Mesendoderm (in vitro differentiated cells): ENCODE results near the gene MAP4.

Source experiments
- DNase-seq: peaks from one replicate; pipeline ENCODE4 v3.0.0; 2013
- H2AK5ac ChIP-seq: 2 replicates; pipeline ENCODE4 v1.6.1; 2013; ENCODE audit warnings: low read length, inconsistent platforms
- H2BK120ac ChIP-seq: 2 replicates; pipeline ENCODE4 v1.6.1; 2013; ENCODE audit warnings: low read depth, mild to moderate bottlenecking, low read length, moderate library complexity, mixed read lengths
- H2BK15ac ChIP-seq: replicated peaks from 2 replicates; pipeline ENCODE4 v1.6.1; 2013; ENCODE audit warnings: low read depth, mild to moderate bottlenecking, moderate library complexity
- H2BK5ac ChIP-seq: 2 replicates; pipeline ENCODE4 v1.6.1; 2013; ENCODE audit warnings: low read length, inconsistent platforms
- H3K18ac ChIP-seq: 2 replicates; pipeline ENCODE4 v1.6.1; 2013; ENCODE audit warnings: mild to moderate bottlenecking, low read length, mixed read lengths
- H3K23ac ChIP-seq: one replicate; pipeline ENCODE4 v1.6.1; 2013; ENCODE audit warnings: low read length
- H3K27ac ChIP-seq: 2 replicates; pipeline ENCODE4 v1.5.1; 2013; ENCODE audit warnings: low read depth, mild to moderate bottlenecking, inconsistent platforms, low read length, moderate library complexity
- H3K27me3 ChIP-seq: 2 replicates; pipeline ENCODE4 v1.6.1; 2013; ENCODE audit warnings: low read length, control low read depth, mild to moderate bottlenecking, inconsistent platforms; ENCODE audit not compliant: insufficient read depth, poor library complexity
- H3K36me3 ChIP-seq: 2 replicates; pipeline ENCODE4 v1.6.1; 2013; ENCODE audit warnings: low read length, inconsistent platforms; ENCODE audit not compliant: control insufficient read depth, insufficient read depth
- H3K4ac ChIP-seq: one replicate; pipeline ENCODE4 v1.6.1; 2013; ENCODE audit warnings: low read depth, mild to moderate bottlenecking, low read length, moderate library complexity
- H3K4me1 ChIP-seq: 2 replicates; pipeline ENCODE4 v1.6.1; 2013; ENCODE audit warnings: low read depth, low read length, inconsistent platforms; ENCODE audit not compliant: control insufficient read depth
- H3K4me2 ChIP-seq: 2 replicates; pipeline ENCODE4 v1.6.1; 2013; ENCODE audit warnings: low read length
- H3K4me3 ChIP-seq: 2 replicates; pipeline ENCODE4 v1.5.1; 2013; ENCODE audit warnings: mild to moderate bottlenecking, low read length
- H3K56ac ChIP-seq: one replicate; pipeline ENCODE4 v1.6.1; 2013; ENCODE audit warnings: low read length
- H3K79me1 ChIP-seq: 2 replicates; pipeline ENCODE4 v1.6.1; 2013; ENCODE audit warnings: low read length, inconsistent platforms
- H3K79me2 ChIP-seq: 2 replicates; pipeline ENCODE4 v1.6.1; 2013; ENCODE audit warnings: mild to moderate bottlenecking, low read length; ENCODE audit not compliant: control insufficient read depth, insufficient read depth
- H3K9ac ChIP-seq: 2 replicates; pipeline ENCODE4 v1.6.1; 2013; ENCODE audit warnings: low read length, inconsistent platforms
- H4K5ac ChIP-seq: one replicate; pipeline ENCODE4 v1.6.1; 2013; ENCODE audit warnings: low read length
- H4K8ac ChIP-seq: one replicate; pipeline ENCODE4 v1.6.1; 2013; ENCODE audit warnings: low read depth, mild to moderate bottlenecking, control low read depth, low read length, moderate library complexity
- WGBS: extraction: QIAGEN DNeasy Blood & Tissue Kit; methylation state at CpG from one replicate; pipeline ENCODE4 v1.1.7; 2013; ENCODE audit warnings: low lambda C conversion rate, missing lambda C conversion rate; ENCODE audit not compliant: insufficient coverage; ENCODE audit errors: extremely low coverage; 5-methylcytosine and 5-hydroxymethylcytosine counted together

Gene MAP4

DNA sequence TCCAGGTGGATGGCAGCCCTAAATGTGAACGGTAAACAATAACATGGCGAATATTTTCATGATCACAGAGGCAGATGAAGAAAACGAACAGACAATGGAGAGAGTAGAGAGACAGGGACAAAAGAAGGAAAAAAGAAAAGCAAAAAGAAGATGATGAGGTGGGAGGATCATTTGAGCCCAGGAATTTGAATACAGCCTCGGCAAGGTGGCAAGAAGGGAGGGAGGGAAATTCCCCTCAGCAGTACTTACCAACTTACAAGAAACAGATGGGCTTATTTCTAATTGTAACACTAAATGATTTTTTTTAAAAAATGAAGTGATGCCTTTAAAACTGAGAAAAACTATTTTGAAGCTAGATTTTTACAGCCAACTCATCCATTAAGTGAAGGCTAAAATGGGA, 6.0 kb upstream of the MAP4 start:
- H3K18ac ChIP-seq: no peak overlapping the region
- H3K4me3 ChIP-seq: no peak overlapping the region
- no peak overlapping the region for H4K8ac ChIP-seq
- H3K36me3 ChIP-seq: peaks cover 1% of the 10 kb centered on the region
- H3K79me2 ChIP-seq: peaks cover 36% of the 10 kb centered on the region
- no peak overlapping the region for H4K5ac ChIP-seq
- no peak for DNase-seq
- H3K56ac ChIP-seq: no peak overlapping the region
- H3K27me3 ChIP-seq: no peaks in the 10 kb centered on the region
- no peak overlapping the region for H3K23ac ChIP-seq
- no peak overlapping the region for H3K27ac ChIP-seq
- H2BK120ac ChIP-seq: no peak overlapping the region
- H3K4me2 ChIP-seq: no peak overlapping the region
- H3K79me1 ChIP-seq: peaks cover 18% of the 10 kb centered on the region
- no peak overlapping the region for H2BK5ac ChIP-seq
- no peaks in the 10 kb centered on the region for H3K4me1 ChIP-seq
- H2BK15ac ChIP-seq: no peak overlapping the region
- no CpG with 5 or more reads among the region's 4 CpGs for WGBS
- H3K4ac ChIP-seq: no peak overlapping the region
- no peak overlapping the region for H2AK5ac ChIP-seq
- no peak overlapping the region for H3K9ac ChIP-seq

- H4K8ac ChIP-seq: no peak overlapping the region
- H3K27ac ChIP-seq: no peak overlapping the region
- H2BK15ac ChIP-seq: no peak overlapping the region
- peaks cover 24% of the 10 kb centered on the region for H3K79me1 ChIP-seq
- H3K27me3 ChIP-seq: no peaks in the 10 kb centered on the region
- peaks cover 2% of the 10 kb centered on the region for H3K4me1 ChIP-seq
- H3K18ac ChIP-seq: no peak overlapping the region
- peaks cover 1% of the 10 kb centered on the region for H3K36me3 ChIP-seq
- H4K5ac ChIP-seq: no peak overlapping the region
- no peak overlapping the region for H3K4ac ChIP-seq
- no peak overlapping the region for H3K9ac ChIP-seq
- no CpG with 5 or more reads among the region's 3 CpGs for WGBS
- no peak overlapping the region for H2BK5ac ChIP-seq
- peak; percentile 38 for DNase-seq
- no peak overlapping the region for H3K56ac ChIP-seq
- no peak overlapping the region for H3K4me2 ChIP-seq
- no peak overlapping the region for H3K23ac ChIP-seq
- peaks cover 38% of the 10 kb centered on the region for H3K79me2 ChIP-seq
- H2BK120ac ChIP-seq: no peak overlapping the region
- H2AK5ac ChIP-seq: no peak overlapping the region
- H3K4me3 ChIP-seq: no peak overlapping the region
Measured at GRCh38 chr3:48018841-48019240, 2.6 kb upstream of the MAP4 start.

DNA sequence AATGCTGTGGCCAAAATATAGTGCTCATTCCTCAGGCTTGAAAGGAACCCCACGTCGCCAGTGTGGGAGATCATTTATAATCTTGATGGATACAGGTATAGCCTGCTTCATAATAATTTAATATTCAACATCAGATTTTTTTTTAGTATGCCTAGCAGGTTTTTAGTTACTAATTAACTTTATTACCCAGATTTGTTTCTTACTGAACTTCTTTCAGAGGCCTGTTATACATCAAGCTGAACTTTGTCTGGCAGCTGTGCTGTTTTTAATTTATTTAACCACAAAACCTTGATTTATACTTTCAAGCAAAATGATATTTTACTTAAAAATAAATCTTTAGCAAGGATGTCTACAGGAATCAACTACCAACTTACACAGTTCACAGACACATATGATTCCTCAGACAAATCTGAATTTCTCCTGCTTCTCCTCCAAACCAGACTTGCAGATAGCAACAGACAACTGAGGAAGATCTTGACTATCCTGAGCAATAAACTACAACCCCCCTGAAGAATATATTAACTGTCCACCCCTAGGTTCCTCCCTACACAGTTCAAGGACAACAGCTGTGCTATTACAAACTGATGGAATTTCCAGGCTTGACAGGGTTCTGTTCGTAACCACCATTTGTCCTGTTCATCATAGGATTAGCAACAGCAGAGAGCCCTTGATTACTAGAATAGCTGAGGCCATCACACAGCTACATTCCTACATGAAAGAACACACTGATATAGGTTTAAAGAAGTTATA, 610 bp downstream of the MAP4 start:
- Histone ChIP-seq H3K4me3 (no peak overlapping the region), H3K27me3 (no peaks in the 10 kb centered on the region), H2BK120ac (no peak overlapping the region), H3K4me1 (peaks cover 2% of the 10 kb centered on the region), H3K79me1 (peaks cover 26% of the 10 kb centered on the region), H3K36me3 (peaks cover 1% of the 10 kb centered on the region), H3K56ac (no peak overlapping the region), H4K8ac (no peak overlapping the region), H3K18ac (no peak overlapping the region), H2BK15ac (no peak overlapping the region), H3K4me2 (no peak overlapping the region), H2BK5ac (no peak overlapping the region), H3K23ac (no peak overlapping the region), H3K4ac (no peak overlapping the region), H3K79me2 (peaks cover 42% of the 10 kb centered on the region), H3K27ac (no peak overlapping the region), H3K9ac (no peak overlapping the region), H2AK5ac (no peak overlapping the region), H4K5ac (no peak overlapping the region)
- DNase-seq: no peak
- WGBS: no CpG with 5 or more reads among the region's 3 CpGs

GRCh38 chr3:48014358-48014757, 1.9 kb downstream of the MAP4 start:
- no CpG with 5 or more reads among the region's 2 CpGs for WGBS
- H3K4me3 ChIP-seq: no peak overlapping the region
- no peak overlapping the region for H3K27ac ChIP-seq

DNA sequence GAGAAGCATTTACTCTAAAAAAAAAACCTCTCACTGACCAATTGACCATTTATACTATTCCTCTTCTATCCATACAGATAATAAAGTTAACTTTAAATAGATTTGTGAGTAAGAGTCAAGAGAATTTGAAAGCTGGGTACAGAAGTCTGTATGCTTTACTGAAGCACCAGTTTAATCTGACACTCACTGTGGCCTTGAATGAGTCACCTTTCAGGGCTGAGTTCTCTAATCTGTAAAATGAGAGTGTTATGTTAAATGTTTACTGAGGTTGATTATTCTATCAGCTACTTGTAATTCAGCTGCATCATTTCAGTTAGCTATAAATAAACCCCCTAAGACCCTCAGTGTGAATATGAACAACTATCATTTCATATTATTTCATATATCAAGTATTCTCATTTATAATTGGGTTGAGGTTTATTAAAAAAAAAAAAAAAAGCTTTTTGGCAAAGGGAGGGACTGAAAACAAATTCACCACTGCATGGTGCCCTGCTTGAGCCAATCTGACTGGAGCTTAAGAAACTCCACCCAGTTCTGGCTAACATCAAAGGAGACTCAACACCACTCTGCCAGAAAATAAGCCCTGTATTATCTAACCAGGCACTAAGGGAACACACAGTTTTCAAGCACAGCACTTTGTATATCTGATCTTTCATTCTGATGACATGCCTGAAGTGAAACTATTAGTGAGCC, 2.8 kb downstream of the MAP4 start:
- H3K18ac ChIP-seq: no peak overlapping the region
- H3K36me3 ChIP-seq: no peaks in the 10 kb centered on the region
- no peak overlapping the region for H4K5ac ChIP-seq
- peaks cover 39% of the 10 kb centered on the region for H3K79me2 ChIP-seq
- no peak overlapping the region for H2BK120ac ChIP-seq
- peaks cover 2% of the 10 kb centered on the region for H3K4me1 ChIP-seq
- H3K27ac ChIP-seq: no peak overlapping the region
- no peak overlapping the region for H3K4ac ChIP-seq
- H2BK15ac ChIP-seq: no peak overlapping the region
- no peak overlapping the region for H3K56ac ChIP-seq
- no peak overlapping the region for H4K8ac ChIP-seq
- H3K27me3 ChIP-seq: no peaks in the 10 kb centered on the region
- H3K79me1 ChIP-seq: peaks cover 24% of the 10 kb centered on the region
- peak; percentile 65 for DNase-seq
- H2BK5ac ChIP-seq: no peak overlapping the region
- H2AK5ac ChIP-seq: no peak overlapping the region
- H3K4me2 ChIP-seq: no peak overlapping the region
- H3K9ac ChIP-seq: no peak overlapping the region
- H3K23ac ChIP-seq: no peak overlapping the region
- no peak overlapping the region for H3K4me3 ChIP-seq

More at GRCh38 chr3:48014358-48014757, 1.9 kb downstream of the MAP4 start:
- Histone ChIP-seq H3K4ac (no peak overlapping the region), H3K56ac (no peak overlapping the region), H3K27me3 (no peaks in the 10 kb centered on the region), H2BK15ac (no peak overlapping the region), H2BK120ac (no peak overlapping the region), H3K79me2 (peaks cover 42% of the 10 kb centered on the region), H3K23ac (no peak overlapping the region), H4K8ac (no peak overlapping the region), H3K36me3 (no peaks in the 10 kb centered on the region), H3K4me2 (no peak overlapping the region), H3K4me1 (peaks cover 2% of the 10 kb centered on the region), H2BK5ac (no peak overlapping the region), H3K18ac (no peak overlapping the region), H3K9ac (no peak overlapping the region), H3K79me1 (peaks cover 25% of the 10 kb centered on the region), H4K5ac (no peak overlapping the region), H2AK5ac (no peak overlapping the region)
- no peak for DNase-seq
